CD8-positive, alpha-beta memory T cell (primary cell): ENCODE data around the gene DNAJB2. TPM values are rescaled to one million over a fixed set of nuclear protein-coding genes. Genes with fewer than 3 reads are reported as not detected.
A peak's percentile ranks its signal among the peaks of the same experiment; 100 is the strongest.

Source experiments
- CTCF ChIA-PET: fragments of 350-600 bp; sonication (Branson Sonifier 250); formaldehyde crosslinking; loops from one replicate; lab custom pipeline; 2021; ENCODE audit warnings: antibody characterized with exemption; lab: Charles Lee
- POLR2A ChIA-PET: fragments of 350-600 bp; sonication (Branson Sonifier 250); formaldehyde crosslinking; loops from one replicate; lab custom pipeline; 2021; ENCODE audit warnings: antibody characterized with exemption; lab: Charles Lee
- DNase-seq, 5 donors: peaks; one replicate each; pipeline versions ENCODE4 v3.0.0 to v3.0.0-alpha.2; 2020 to 2022; ENCODE audit warnings: mixed read lengths in 1 of 5
- H3K27ac ChIP-seq: one replicate; pipeline ENCODE4 v1.7.0; 2013; ENCODE audit warnings: low read depth, mild to moderate bottlenecking, low read length, moderate library complexity
- H3K27me3 ChIP-seq: 2 replicates; pipeline ENCODE4 v1.7.0; 2013; ENCODE audit warnings: low read length, mild to moderate bottlenecking; ENCODE audit not compliant: insufficient read depth, poor library complexity, severe bottlenecking
- H3K36me3 ChIP-seq: 2 replicates; pipeline ENCODE4 v1.7.0; 2013; ENCODE audit warnings: mild to moderate bottlenecking, low read length, moderate library complexity; ENCODE audit not compliant: insufficient read depth
- H3K4me1 ChIP-seq: 2 replicates; pipeline ENCODE4 v1.7.0; 2013; ENCODE audit warnings: mild to moderate bottlenecking, low read length, moderate library complexity; ENCODE audit not compliant: insufficient read depth
- H3K4me3 ChIP-seq: 2 replicates; pipeline ENCODE4 v1.7.0; 2013; ENCODE audit warnings: mild to moderate bottlenecking, low read length
- H3K9me3 ChIP-seq: 2 replicates; pipeline ENCODE4 v1.7.0; 2013; ENCODE audit warnings: mild to moderate bottlenecking, low read length
- H3K27ac Mint-ChIP-seq, 8 donors: one replicate each; pipeline ENCODE4 v1.8.0; 2020 to 2021; ENCODE audit warnings: mixed read lengths in 8 of 8, mild to moderate bottlenecking in 6 of 8, inconsistent platforms in 3 of 8, moderate library complexity in 3 of 8
- H3K27me3 Mint-ChIP-seq, 2 donors: one replicate each; pipeline ENCODE4 v1.8.0; 2020 to 2021; ENCODE audit warnings: mixed read lengths in 2 of 2, mild to moderate bottlenecking in 1 of 2, moderate library complexity in 1 of 2
- H3K36me3 Mint-ChIP-seq, 3 donors: one replicate each; pipeline ENCODE4 v1.8.0; 2020 to 2021; ENCODE audit warnings: mixed read lengths in 3 of 3, inconsistent platforms in 1 of 3, mild to moderate bottlenecking in 1 of 3
- H3K4me1 Mint-ChIP-seq, 3 donors: one replicate each; pipeline ENCODE4 v1.8.0; 2020 to 2021; ENCODE audit warnings: mixed read lengths in 3 of 3, inconsistent platforms in 1 of 3, mild to moderate bottlenecking in 1 of 3
- H3K4me3 Mint-ChIP-seq, 7 donors: one replicate each; pipeline ENCODE4 v1.8.0; 2020 to 2021; ENCODE audit warnings: mixed read lengths in 7 of 7, mild to moderate bottlenecking in 6 of 7, moderate library complexity in 4 of 7, inconsistent platforms in 2 of 7
- H3K9me3 Mint-ChIP-seq, 5 donors: one replicate each; pipeline ENCODE4 v1.8.0; 2020 to 2022; ENCODE audit warnings: mixed read lengths in 5 of 5, mild to moderate bottlenecking in 3 of 5, moderate library complexity in 2 of 5, inconsistent platforms in 1 of 5
- polyA plus RNA-seq: library from polyadenylated mRNA; unstranded; fragments of 300-500 nt; fragmentation: Illumina TruSeq; gene quantifications from one replicate; pipeline ENCODE4 v1.2.3, GENCODE V29; 2021
- total RNA-seq, 2 experiments: library from RNA; stranded (reverse); gene quantifications; one replicate each; pipeline ENCODE4 v1.2.3, GENCODE V29; 2021

The DNAJB2 gene
- total and polyA plus RNA-seq, 3 experiments from 2014 or later, result 5.9 to 56.4 (median 48.5) TPM

DNA sequence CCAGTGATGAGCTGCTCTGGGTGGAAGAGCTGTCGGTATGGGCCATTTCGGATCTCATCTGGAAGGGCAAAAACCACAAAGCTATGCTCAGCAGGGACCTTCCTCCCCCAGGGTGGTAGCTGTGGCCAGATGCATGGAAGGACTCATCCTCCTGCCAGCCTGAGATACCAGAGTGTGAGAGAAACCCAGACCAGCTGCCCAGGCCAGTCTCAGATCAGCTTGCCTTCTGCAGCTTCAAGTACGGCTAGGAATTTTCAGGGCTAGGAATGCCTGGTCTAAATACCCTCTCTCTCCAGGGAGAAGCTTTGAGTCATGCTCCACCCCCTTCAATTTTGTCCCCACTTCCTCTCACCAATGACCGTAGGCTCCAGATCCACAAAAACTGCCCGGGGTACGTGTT lies 27.5 kb upstream of the DNAJB2 start:
- Mint-ChIP-seq H3K36me3 (peaks cover 4 to 66% (median 25%) of the 10 kb centered on the region in 3 donors), H3K4me1 (peaks cover 67 to 73% (median 68%) of the 10 kb centered on the region in 3 donors), H3K9me3 (no peaks in the 10 kb centered on the region), H3K27me3 (peaks cover 0 to 4% of the 10 kb centered on the region in 2 donors), H3K27ac (peak overlapping the region; percentile 45 to 98 (median 94)), H3K4me3 (peak overlapping the region; percentile 84 to 99 (median 89))
- Histone ChIP-seq H3K4me3 (peak overlapping the region; percentile 99), H3K9me3 (no peaks in the 10 kb centered on the region), H3K36me3 (peaks cover 35% of the 10 kb centered on the region), H3K4me1 (peaks cover 60% of the 10 kb centered on the region), H3K27me3 (no peaks in the 10 kb centered on the region), H3K27ac (peak overlapping the region; percentile 95)
- DNase-seq, result no peak
- POLR2A ChIA-PET, result interaction anchor here (0.5 to 11.9 kb wide), 8 partner anchors 10 to 871 kb away, joined by 3 to 164 read pairs (median 6); partner anchors contain the start of genes ABCB6, ANKZF1, ATG9A and CNPPD1
- CTCF ChIA-PET, result interaction anchor here (0.6 to 12.3 kb wide), 8 partner anchors 10 to 44 kb away, joined by 3 to 136 read pairs (median 6); partner anchors contain the start of genes ANKZF1, ATG9A and DNAJB2

DNA sequence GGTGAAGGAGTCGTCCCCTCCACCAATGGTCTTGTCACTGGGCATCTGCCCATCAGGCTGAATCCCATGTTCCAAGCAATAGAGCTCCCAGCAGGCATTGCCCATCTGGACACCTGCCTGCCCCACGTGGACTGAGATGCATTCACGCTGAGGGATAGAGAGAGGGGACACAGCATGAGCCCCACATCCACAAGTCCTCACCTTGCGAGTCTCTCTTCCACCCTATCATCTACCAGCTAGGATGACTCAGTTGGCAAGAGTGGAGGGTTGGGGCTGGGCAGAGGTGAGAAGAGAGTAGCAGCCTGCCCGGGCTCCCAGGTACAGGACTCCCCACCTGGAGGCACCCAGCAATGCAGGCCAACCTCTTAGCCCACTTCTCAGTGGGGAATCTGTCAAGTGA lies 27.1 kb upstream of the DNAJB2 start:
- peaks cover 55% of the 10 kb centered on the region for H3K4me1 ChIP-seq
- peak overlapping the region; percentile 95 for H3K27ac ChIP-seq
- Mint-ChIP-seq H3K4me1 (peaks cover 63 to 69% (median 64%) of the 10 kb centered on the region in 3 donors), H3K4me3 (peak overlapping the region; percentile 84 to 99 (median 89)), H3K36me3 (peaks cover 4 to 66% (median 25%) of the 10 kb centered on the region in 3 donors), H3K27ac (peak overlapping the region; percentile 85 to 98 (median 96)), H3K9me3 (no peaks in the 10 kb centered on the region), H3K27me3 (peaks cover 0 to 4% of the 10 kb centered on the region in 2 donors)
- H3K36me3 ChIP-seq, result peaks cover 35% of the 10 kb centered on the region
- no peaks in the 10 kb centered on the region for H3K9me3 ChIP-seq
- no peaks in the 10 kb centered on the region for H3K27me3 ChIP-seq
- ChIA-PET POLR2A (interaction anchor here (0.5 to 11.9 kb wide), 9 partner anchors 9 to 871 kb away, joined by 3 to 164 read pairs (median 4); partner anchors contain the start of genes ABCB6, ANKZF1, ATG9A and CNPPD1), CTCF (interaction anchor here (0.6 to 12.3 kb wide), 11 partner anchors 9 to 76 kb away, joined by 3 to 136 read pairs (median 5); partner anchors contain the start of genes ANKZF1, ATG9A and DNAJB2)
- DNase-seq, result peak in 2 of 5 donors; percentile 14 to 57
- peak overlapping the region; percentile 99 for H3K4me3 ChIP-seq

DNA sequence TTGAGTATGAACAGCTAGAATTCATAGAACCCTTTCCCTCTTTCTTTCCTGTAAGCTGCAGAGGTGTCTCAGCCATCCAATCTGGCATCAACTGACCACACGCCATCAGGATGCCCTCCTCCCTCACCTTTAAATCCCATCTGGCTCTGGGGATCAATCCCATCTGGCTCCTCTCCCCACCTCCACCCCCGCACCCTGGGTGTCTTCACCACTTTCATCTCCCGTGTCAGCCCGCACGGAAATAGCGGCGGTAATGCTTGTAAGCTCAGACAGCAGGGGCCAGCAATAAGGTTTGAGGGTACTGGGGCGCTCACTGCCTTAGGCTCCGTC lies 26.6 kb upstream of the DNAJB2 start:
- DNase-seq, result peak in 2 of 5 donors; percentile 23 to 70
- H3K36me3 Mint-ChIP-seq, result peaks cover 4 to 66% (median 25%) of the 10 kb centered on the region in 3 donors
- peaks cover 35% of the 10 kb centered on the region for H3K36me3 ChIP-seq
- peaks cover 0 to 4% of the 10 kb centered on the region in 2 donors for H3K27me3 Mint-ChIP-seq
- peak overlapping the region; percentile 95 for H3K27ac ChIP-seq
- H3K9me3 Mint-ChIP-seq, result no peaks in the 10 kb centered on the region
- peaks cover 51% of the 10 kb centered on the region for H3K4me1 ChIP-seq
- H3K4me3 ChIP-seq, result peak overlapping the region; percentile 99
- H3K27ac Mint-ChIP-seq, result peak overlapping the region; percentile 85 to 98 (median 96)
- no peaks in the 10 kb centered on the region for H3K9me3 ChIP-seq
- peak overlapping the region; percentile 84 to 99 (median 89) for H3K4me3 Mint-ChIP-seq
- ChIA-PET CTCF (interaction anchor here (0.6 to 12.3 kb wide), 10 partner anchors 9 to 77 kb away, joined by 3 to 136 read pairs (median 6); partner anchors contain the start of genes ANKZF1, ATG9A and DNAJB2), POLR2A (interaction anchor here (0.6 to 11.9 kb wide), 9 partner anchors 13 to 970 kb away, joined by 3 to 164 read pairs (median 7); partner anchors contain the start of genes ABCB6, ANKZF1, ATG9A and CNPPD1)
- no peaks in the 10 kb centered on the region for H3K27me3 ChIP-seq
- H3K4me1 Mint-ChIP-seq, result peaks cover 58 to 65% (median 60%) of the 10 kb centered on the region in 3 donors

DNA sequence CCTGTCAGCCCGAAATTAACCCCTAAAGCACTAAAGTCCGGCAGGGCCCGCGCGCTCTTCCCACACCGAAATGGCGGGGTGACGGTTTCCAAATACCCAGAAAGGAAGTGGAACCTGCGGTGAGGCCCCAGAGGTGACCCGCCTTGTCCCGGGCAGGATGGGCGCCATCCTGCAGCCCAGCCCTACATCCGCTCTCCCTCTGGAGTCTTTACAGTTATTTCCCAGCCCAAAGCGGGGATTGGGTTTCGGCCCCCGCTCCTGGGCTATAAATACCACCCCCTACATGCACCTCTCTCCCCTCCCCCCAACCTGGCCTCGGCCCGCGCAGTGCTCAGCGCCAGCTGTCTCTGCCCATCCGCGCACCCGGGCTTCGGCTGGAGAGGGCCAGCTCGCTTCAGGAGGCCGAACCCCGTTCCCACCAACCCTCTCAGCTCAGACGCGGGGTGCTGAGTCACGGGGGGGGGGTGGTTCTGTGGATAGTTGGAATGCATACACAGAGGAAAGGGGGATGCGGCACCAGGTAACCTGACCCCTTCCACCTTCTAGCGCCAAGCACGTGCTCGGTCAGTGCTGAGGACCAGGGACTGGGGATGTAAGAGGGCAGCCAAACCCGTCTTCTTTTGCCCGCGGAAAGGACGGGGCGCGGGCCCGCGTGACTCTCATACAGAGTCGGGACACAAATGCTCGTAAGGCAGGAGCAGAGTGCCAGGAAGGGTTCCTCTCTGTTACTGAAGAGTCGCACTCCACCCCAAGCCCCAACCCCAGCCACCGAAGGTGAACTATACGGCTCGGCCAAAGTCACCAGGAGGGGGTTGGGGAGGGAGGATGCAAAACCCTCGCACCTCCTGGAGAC lies 26.0 kb upstream of the DNAJB2 start, which contains the start of gene TUBA4B:
TUBA4B (plus strand) TSS at position 344 of the 853 bp plus-strand sequence; CDS start at position 509, 165 bp downstream.
- H3K27me3 ChIP-seq, result no peaks in the 10 kb centered on the region
- Mint-ChIP-seq H3K4me1 (peaks cover 52 to 59% (median 54%) of the 10 kb centered on the region in 3 donors), H3K4me3 (peak within 1 kb of the TSS; percentile 84 to 99 (median 89)), H3K27me3 (no peaks in the 10 kb centered on the region), H3K36me3 (peaks cover 4 to 60% (median 24%) of the 10 kb centered on the region in 3 donors), H3K9me3 (no peaks in the 10 kb centered on the region), H3K27ac (peak within 1 kb of the TSS; percentile 91 to 100 (median 96))
- peak within 1 kb of the TSS; percentile 95 for H3K27ac ChIP-seq
- H3K4me1 ChIP-seq, result peaks cover 45% of the 10 kb centered on the region
- peak within 1 kb of the TSS; percentile 99 for H3K4me3 ChIP-seq
- peaks cover 34% of the 10 kb centered on the region for H3K36me3 ChIP-seq
- CTCF ChIA-PET, result interaction anchor here (0.6 to 12.3 kb wide), 14 partner anchors 8 to 99 kb away, joined by 3 to 136 read pairs (median 5); partner anchors contain the start of genes ABCB6, ANKZF1, ATG9A and DNAJB2
- H3K9me3 ChIP-seq, result no peaks in the 10 kb centered on the region
- DNase-seq, result peak; percentile 25 to 60 (median 48)
- POLR2A ChIA-PET, result interaction anchor here (0.6 to 11.9 kb wide), 13 partner anchors 23 to 1037 kb away, joined by 3 to 164 read pairs (median 7); partner anchors contain the start of genes ABCB6, ANKZF1, ATG9A and CNPPD1

DNA sequence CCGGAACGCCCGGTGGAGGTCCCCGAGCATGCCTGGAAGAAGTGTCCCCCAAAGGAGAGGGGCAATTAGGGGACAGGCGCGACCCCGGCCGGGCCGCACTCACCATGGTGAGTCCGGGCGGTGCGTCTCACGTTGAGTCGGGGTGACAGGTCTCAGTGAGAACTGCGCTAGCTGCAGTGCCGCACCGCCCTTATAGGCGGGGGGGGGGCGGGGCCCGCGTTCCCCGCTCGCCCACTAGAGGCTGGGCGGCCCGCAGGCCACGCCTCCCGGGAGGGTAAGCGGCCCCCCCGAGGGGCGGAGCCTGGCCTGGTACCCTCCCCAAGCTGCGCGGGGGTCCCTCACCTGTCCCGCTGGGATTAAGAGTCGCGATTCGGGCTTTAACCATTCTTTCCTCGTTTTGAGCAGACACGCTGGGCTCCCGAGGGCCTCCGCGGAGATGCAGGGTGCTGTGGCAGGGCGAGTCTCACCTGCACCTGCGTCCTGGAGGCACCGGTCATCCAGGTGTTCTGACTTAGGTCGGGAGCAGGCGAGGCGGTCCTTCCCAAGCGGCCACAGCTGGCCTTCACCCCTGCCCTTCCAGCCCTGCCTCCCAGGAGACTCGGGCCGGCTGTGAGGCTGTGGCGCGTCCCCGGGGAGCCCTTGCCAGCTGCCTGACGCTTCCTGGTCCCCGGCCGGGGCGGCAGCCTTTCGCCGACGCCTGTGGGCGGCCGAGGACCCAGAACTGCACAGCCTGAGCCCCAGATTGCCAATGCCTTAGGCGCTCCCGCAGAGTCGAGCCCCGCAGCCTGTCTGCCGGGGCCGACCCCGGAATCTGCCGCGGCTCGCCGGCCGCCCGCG lies 25.2 kb upstream of the DNAJB2 start, which contains the start of gene TUBA4A:
TUBA4A (minus strand) TSS at position 166 of the 837 bp plus-strand sequence; CDS start at position 106, 60 bp downstream.
- Histone ChIP-seq H3K4me1 (peaks cover 37% of the 10 kb centered on the region), H3K36me3 (peaks cover 25% of the 10 kb centered on the region), H3K27ac (peak within 1 kb of the TSS; percentile 95), H3K27me3 (no peaks in the 10 kb centered on the region), H3K9me3 (no peaks in the 10 kb centered on the region), H3K4me3 (peak within 1 kb of the TSS; percentile 99)
- peaks cover 45 to 50% (median 45%) of the 10 kb centered on the region in 3 donors for H3K4me1 Mint-ChIP-seq
- peaks cover 4 to 52% (median 22%) of the 10 kb centered on the region in 3 donors for H3K36me3 Mint-ChIP-seq
- ChIA-PET POLR2A (interaction anchor here (0.5 to 11.9 kb wide), 16 partner anchors 8 to 1037 kb away, joined by 3 to 164 read pairs (median 5); partner anchors contain the start of genes ABCB6, ANKZF1, ATG9A and CNPPD1), CTCF (interaction anchor here (0.6 to 12.3 kb wide), 19 partner anchors 9 to 135 kb away, joined by 3 to 136 read pairs (median 4); partner anchors contain the start of genes ABCB6, ANKZF1, ATG9A and CNPPD1)
- no peaks in the 10 kb centered on the region for H3K27me3 Mint-ChIP-seq
- DNase-seq, result peak; percentile 88 to 95 (median 90)
- H3K4me3 Mint-ChIP-seq, result peak within 1 kb of the TSS; percentile 84 to 99 (median 89)
- H3K9me3 Mint-ChIP-seq, result no peaks in the 10 kb centered on the region
- H3K27ac Mint-ChIP-seq, result peak within 1 kb of the TSS; percentile 91 to 100 (median 96)

DNA sequence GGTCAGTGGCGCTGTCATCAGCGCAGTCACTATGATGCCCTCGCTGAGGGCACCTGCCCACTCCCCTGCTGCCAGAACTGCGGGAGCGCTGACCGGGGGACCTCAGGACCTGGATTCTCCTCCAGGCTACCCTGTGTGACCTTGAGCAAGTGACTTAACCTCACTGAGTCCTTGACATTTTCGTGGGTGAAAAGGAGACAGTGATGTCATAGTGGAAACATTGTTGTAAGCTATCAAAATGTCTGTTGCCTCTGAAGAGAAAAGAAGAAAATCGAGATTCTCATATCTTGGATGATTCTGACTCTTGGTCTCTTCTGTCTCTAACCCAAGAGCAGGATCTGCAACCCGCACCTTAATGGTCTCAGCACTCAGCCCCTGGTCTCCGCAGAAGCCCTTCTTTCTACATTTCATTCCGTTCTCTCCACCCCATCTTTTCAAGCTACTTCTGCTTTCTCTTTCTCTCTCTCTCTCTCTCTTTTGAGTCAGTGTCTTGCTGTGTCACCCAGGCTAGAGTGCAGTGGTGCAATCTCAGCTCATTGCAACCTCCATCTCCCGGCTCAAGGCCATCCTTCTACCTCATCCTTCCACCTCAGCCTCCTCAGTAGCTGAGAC lies 24.5 kb upstream of the DNAJB2 start:
- Histone ChIP-seq H3K36me3 (peaks cover 23% of the 10 kb centered on the region), H3K27ac (peak overlapping the region; percentile 95), H3K4me1 (peaks cover 30% of the 10 kb centered on the region), H3K9me3 (no peaks in the 10 kb centered on the region), H3K27me3 (no peaks in the 10 kb centered on the region), H3K4me3 (peak overlapping the region; percentile 99)
- H3K4me1 Mint-ChIP-seq, result peaks cover 37 to 43% (median 38%) of the 10 kb centered on the region in 3 donors
- no peaks in the 10 kb centered on the region for H3K9me3 Mint-ChIP-seq
- DNase-seq, result peak in 3 of 5 donors; percentile 69 to 75 (median 70)
- CTCF ChIA-PET, result interaction anchor here (0.7 to 12.3 kb wide), 14 partner anchors 10 to 134 kb away, joined by 3 to 136 read pairs (median 4); partner anchors contain the start of genes ANKZF1, ATG9A, CNPPD1 and DNAJB2
- H3K4me3 Mint-ChIP-seq, result peak overlapping the region; percentile 84 to 90 (median 88)
- POLR2A ChIA-PET, result interaction anchor here (0.6 to 11.9 kb wide), 17 partner anchors 9 to 133 kb away, joined by 3 to 164 read pairs (median 5); partner anchors contain the start of genes ABCB6, ANKZF1, ATG9A and CNPPD1
- H3K27ac Mint-ChIP-seq, result peak overlapping the region; percentile 91 to 100 (median 96)
- peaks cover 0 to 3% of the 10 kb centered on the region in 2 donors for H3K27me3 Mint-ChIP-seq
- H3K36me3 Mint-ChIP-seq, result peaks cover 4 to 45% (median 21%) of the 10 kb centered on the region in 3 donors
